ENCODE data around the gene L3MBTL2.

Gene L3MBTL2

DNA sequence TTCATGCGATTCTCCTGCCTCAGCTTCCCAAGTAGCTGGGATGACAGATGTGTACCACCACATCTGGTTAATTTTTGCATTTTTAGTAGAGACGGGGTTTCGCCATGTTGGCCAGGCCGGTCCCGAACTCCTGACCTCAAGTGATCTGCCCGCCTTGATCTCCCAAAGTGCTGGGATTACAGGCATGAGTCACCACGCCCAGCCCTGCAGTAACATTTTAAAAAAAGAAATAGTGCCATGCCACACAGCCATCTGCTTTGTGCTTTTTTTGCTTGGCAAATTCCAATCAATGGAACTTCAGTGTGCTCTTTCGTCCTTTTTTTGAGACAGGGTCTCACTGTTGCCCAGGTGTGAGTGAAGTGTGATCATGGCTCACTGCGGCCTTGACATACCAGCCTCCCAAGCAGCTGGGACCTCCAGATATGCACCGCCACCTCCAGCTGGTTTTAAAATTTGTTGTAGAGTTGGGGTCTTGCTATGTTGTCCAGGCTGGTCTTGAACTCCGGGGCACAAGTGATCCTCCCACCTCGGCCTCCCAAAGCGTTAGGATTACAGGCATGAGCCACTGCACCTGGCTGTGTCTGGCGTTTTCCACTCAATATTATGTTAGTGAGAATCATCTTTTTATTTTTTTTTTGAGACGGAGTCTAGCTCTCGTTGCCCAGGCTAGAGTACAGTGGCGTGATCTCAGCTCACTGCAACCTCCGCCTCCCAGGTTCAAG is 37.4 kb downstream of the L3MBTL2 start:
- TF ChIP-seq TCF12 (IDR thresholded peaks at IDR 0.05; ENCODE audit: low read depth) (no peak), TAF1 (IDR thresholded peaks at IDR 0.05; ENCODE audit: low read depth) (no peak), YY1 (IDR thresholded peaks at IDR 0.05; ENCODE audit: low read depth) (no peak), EGR1 (IDR thresholded peaks at IDR 0.05) (no peak), MAX (IDR thresholded peaks at IDR 0.05) (no peak)
- TF ChIP-seq, protein P1, sequence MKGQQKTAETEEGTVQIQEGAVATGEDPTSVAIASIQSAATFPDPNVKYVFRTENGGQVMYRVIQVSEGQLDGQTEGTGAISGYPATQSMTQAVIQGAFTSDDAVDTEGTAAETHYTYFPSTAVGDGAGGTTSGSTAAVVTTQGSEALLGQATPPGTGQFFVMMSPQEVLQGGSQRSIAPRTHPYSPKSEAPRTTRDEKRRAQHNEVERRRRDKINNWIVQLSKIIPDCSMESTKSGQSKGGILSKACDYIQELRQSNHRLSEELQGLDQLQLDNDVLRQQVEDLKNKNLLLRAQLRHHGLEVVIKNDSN (IDR thresholded peaks at IDR 0.05) = no peak

DNA sequence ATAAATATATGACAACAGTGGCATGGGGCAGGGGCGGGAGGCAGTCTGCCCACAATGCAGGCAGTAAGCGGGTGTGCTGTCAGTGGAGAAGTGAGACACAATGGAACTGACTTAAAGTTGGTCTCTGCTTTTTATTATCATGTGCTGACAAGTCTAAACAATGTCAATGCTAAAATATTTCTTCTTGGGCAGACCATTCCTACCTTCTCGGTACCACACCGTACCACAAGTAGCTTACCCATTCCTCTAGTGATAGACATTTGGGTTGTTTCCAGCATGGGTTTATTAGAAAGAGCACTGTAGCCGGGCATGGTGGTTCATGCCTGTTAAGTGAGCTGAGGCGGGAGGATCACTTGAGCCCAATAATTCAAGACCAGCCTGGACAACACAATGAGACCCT is 38.2 kb downstream of the L3MBTL2 start:
- TF ChIP-seq YY1 (IDR thresholded peaks at IDR 0.05; ENCODE audit: low read depth) (no peak), CEBPB (IDR thresholded peaks at IDR 0.05) (no peak), MAX (IDR thresholded peaks at IDR 0.05) (no peak), NFIC (IDR thresholded peaks at IDR 0.05) (no peak), TAF1 (IDR thresholded peaks at IDR 0.05; ENCODE audit: low read depth) (no peak), TCF12 (IDR thresholded peaks at IDR 0.05; ENCODE audit: low read depth) (no peak), FOXM1 (IDR thresholded peaks at IDR 0.05; ENCODE audit: borderline replicate concordance, low read depth) (no peak), ZBTB7A (IDR thresholded peaks at IDR 0.05; ENCODE audit: low read depth) (no peak), TEAD4 (IDR thresholded peaks at IDR 0.05) (no peak), CREB1 (IDR thresholded peaks at IDR 0.05; ENCODE audit: low read depth) (no peak)
- TF ChIP-seq, protein P2, sequence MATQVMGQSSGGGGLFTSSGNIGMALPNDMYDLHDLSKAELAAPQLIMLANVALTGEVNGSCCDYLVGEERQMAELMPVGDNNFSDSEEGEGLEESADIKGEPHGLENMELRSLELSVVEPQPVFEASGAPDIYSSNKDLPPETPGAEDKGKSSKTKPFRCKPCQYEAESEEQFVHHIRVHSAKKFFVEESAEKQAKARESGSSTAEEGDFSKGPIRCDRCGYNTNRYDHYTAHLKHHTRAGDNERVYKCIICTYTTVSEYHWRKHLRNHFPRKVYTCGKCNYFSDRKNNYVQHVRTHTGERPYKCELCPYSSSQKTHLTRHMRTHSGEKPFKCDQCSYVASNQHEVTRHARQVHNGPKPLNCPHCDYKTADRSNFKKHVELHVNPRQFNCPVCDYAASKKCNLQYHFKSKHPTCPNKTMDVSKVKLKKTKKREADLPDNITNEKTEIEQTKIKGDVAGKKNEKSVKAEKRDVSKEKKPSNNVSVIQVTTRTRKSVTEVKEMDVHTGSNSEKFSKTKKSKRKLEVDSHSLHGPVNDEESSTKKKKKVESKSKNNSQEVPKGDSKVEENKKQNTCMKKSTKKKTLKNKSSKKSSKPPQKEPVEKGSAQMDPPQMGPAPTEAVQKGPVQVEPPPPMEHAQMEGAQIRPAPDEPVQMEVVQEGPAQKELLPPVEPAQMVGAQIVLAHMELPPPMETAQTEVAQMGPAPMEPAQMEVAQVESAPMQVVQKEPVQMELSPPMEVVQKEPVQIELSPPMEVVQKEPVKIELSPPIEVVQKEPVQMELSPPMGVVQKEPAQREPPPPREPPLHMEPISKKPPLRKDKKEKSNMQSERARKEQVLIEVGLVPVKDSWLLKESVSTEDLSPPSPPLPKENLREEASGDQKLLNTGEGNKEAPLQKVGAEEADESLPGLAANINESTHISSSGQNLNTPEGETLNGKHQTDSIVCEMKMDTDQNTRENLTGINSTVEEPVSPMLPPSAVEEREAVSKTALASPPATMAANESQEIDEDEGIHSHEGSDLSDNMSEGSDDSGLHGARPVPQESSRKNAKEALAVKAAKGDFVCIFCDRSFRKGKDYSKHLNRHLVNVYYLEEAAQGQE (IDR thresholded peaks at IDR 0.05; ENCODE audit: low read depth) = no peak
- TF ChIP-seq, protein P1 (IDR thresholded peaks at IDR 0.05) = no peak

- no peak for TF ChIP-seq RAD21 (IDR thresholded peaks at IDR 0.05; ENCODE audit: low read depth)
- TF ChIP-seq CEBPB (IDR thresholded peaks at IDR 0.05) = no peak
- TF ChIP-seq EP300 (IDR thresholded peaks at IDR 0.05; ENCODE audit: borderline replicate concordance) = no peak
- TF ChIP-seq YY1 (IDR thresholded peaks at IDR 0.05; ENCODE audit: low read depth) = no peak
- no peak for TF ChIP-seq TAF1 (IDR thresholded peaks at IDR 0.05; ENCODE audit: low read depth)
These were observed 40.9 kb downstream of the L3MBTL2 start for GRCh38 chr22:41245917-41246499.

DNA sequence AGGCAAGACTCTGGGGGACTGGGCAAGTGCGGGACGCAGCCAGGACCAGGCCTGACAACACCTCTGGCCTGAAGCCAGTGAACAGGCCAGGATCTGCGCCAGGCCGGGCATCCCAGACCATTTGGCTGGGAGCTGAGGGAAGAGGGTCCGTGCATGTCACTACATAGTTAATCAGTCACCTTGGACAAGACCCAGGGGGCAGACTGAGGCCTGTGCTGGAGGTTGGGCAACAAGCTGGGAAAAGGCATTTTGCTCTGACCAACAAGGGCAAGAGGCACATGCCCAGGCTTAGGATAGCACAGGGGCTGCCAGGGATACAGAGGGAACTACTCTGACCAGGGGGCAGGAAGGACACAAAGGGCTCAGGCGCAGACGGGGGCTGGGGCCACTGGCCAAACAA is 42.6 kb downstream of the L3MBTL2 start:
- TF ChIP-seq, protein P2 (IDR thresholded peaks at IDR 0.05; ENCODE audit: low read depth) = no peak
- no peak for TF ChIP-seq TAF1 (IDR thresholded peaks at IDR 0.05; ENCODE audit: low read depth)
- TF ChIP-seq EP300 (IDR thresholded peaks at IDR 0.05; ENCODE audit: borderline replicate concordance) = no peak
- no peak for TF ChIP-seq ZBTB7A (IDR thresholded peaks at IDR 0.05; ENCODE audit: low read depth)
- no peak for TF ChIP-seq RAD21 (IDR thresholded peaks at IDR 0.05; ENCODE audit: low read depth)
- no peak for TF ChIP-seq NFIC (IDR thresholded peaks at IDR 0.05)
- TF ChIP-seq TEAD4 (IDR thresholded peaks at IDR 0.05) = no peak
- TF ChIP-seq TCF12 (IDR thresholded peaks at IDR 0.05; ENCODE audit: low read depth) = no peak
- no peak for TF ChIP-seq CREB1 (IDR thresholded peaks at IDR 0.05; ENCODE audit: low read depth)
- TF ChIP-seq, protein P1 (IDR thresholded peaks at IDR 0.05) = no peak
- TF ChIP-seq EGR1 (IDR thresholded peaks at IDR 0.05) = no peak
- no peak for TF ChIP-seq YY1 (IDR thresholded peaks at IDR 0.05; ENCODE audit: low read depth)
- no peak for TF ChIP-seq FOXM1 (IDR thresholded peaks at IDR 0.05; ENCODE audit: borderline replicate concordance, low read depth)
- TF ChIP-seq CEBPB (IDR thresholded peaks at IDR 0.05) = no peak
- TF ChIP-seq MAX (IDR thresholded peaks at IDR 0.05) = no peak

DNA sequence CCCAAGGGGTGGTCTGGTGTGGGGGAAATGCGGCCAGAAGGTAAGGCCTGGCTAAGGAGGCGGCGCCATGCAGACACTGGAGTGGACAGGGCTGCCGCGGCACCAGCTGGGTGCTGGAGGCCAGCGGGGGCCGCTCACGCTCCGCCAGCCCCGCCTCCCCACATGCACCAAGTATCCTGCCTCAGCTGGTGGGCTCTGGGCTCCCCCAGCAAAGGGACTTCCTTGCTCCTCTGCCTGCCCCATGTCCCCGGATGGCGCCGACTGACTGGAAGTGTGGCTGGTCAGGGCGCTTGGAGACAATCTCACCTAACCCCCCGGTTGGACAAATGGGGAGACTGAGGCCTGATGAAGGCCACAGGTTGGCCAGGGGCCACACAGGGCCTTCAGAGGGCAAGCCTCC is 43.2 kb downstream of the L3MBTL2 start:
- TF ChIP-seq EGR1 (IDR thresholded peaks at IDR 0.05) (no peak), TAF1 (IDR thresholded peaks at IDR 0.05; ENCODE audit: low read depth) (no peak), ZBTB7A (IDR thresholded peaks at IDR 0.05; ENCODE audit: low read depth) (no peak), MAX (IDR thresholded peaks at IDR 0.05) (no peak), TCF12 (IDR thresholded peaks at IDR 0.05; ENCODE audit: low read depth) (no peak), NFIC (IDR thresholded peaks at IDR 0.05) (no peak), CEBPB (IDR thresholded peaks at IDR 0.05) (no peak), TEAD4 (IDR thresholded peaks at IDR 0.05) (no peak), CREB1 (IDR thresholded peaks at IDR 0.05; ENCODE audit: low read depth) (no peak), EP300 (IDR thresholded peaks at IDR 0.05; ENCODE audit: borderline replicate concordance) (no peak)
